CD14-positive monocyte (primary cell): ENCODE measurements around the gene TRANK1. TPM values are rescaled to one million over a fixed set of nuclear protein-coding genes. Genes with fewer than 3 reads are reported as not detected.

ENCODE experiments used
- DNase-seq, 3 donors: peaks; one replicate each; pipeline ENCODE4 v3.0.0-alpha.2; 2011 to 2022
- H2AFZ ChIP-seq: 2 replicates; pipeline ENCODE4 v1.6.0; 2012; ENCODE audit warnings: mild to moderate bottlenecking, low read depth, low read length, inconsistent platforms; ENCODE audit not compliant: insufficient read depth, poor library complexity, severe bottlenecking
- H3K27ac ChIP-seq, 2 donors: 1 replicate in 1 of 2; 2 replicates in 1 of 2; pipeline ENCODE4 v1.5.1; 2012 to 2013; ENCODE audit warnings: low read length in 2 of 2, control low read depth in 1 of 2, inconsistent platforms in 1 of 2, low read depth in 1 of 2, mild to moderate bottlenecking in 1 of 2
- H3K27me3 ChIP-seq, 2 donors: one replicate each; pipeline versions ENCODE4 v1.6.0 to v1.6.1; 2011 to 2013; ENCODE audit warnings: low read length in 2 of 2; ENCODE audit not compliant: control insufficient read depth in 2 of 2, insufficient read depth in 2 of 2
- H3K36me3 ChIP-seq, 2 donors: replicated peaks in 1 of 2; 1 replicate in 1 of 2; 2 replicates in 1 of 2; pipeline versions ENCODE4 v1.5.1 to v1.6.1; 2012 to 2013; ENCODE audit warnings: low read length in 2 of 2, control low read depth in 1 of 2, inconsistent platforms in 1 of 2, mild to moderate bottlenecking in 1 of 2; ENCODE audit not compliant: insufficient read depth in 2 of 2, control insufficient read depth in 1 of 2
- H3K4me1 ChIP-seq, 2 donors: 1 replicate in 1 of 2; 2 replicates in 1 of 2; pipeline versions ENCODE4 v1.5.1 to v1.6.1; 2012 to 2013; ENCODE audit warnings: low read length in 2 of 2, control low read depth in 1 of 2, inconsistent platforms in 1 of 2, mild to moderate bottlenecking in 1 of 2, moderate library complexity in 1 of 2; ENCODE audit not compliant: insufficient read depth in 2 of 2, control insufficient read depth in 1 of 2
- H3K4me2 ChIP-seq: replicated peaks from 2 replicates; pipeline ENCODE3; 2012; ENCODE audit warnings: low read length, moderate library complexity, mild to moderate bottlenecking; ENCODE audit not compliant: poor library complexity, severe bottlenecking; ENCODE audit errors: extremely low read depth
- H3K4me3 ChIP-seq, 3 experiments: fragments of 200-600 bp in 1 of 3; sonication (generic) in 1 of 3; replicated peaks in 1 of 3; 1 replicate in 2 of 3; 2 replicates in 1 of 3; pipeline ENCODE4 v1.5.1; 2011 to 2013; ENCODE audit warnings: low read length in 3 of 3, mild to moderate bottlenecking in 3 of 3, control low read depth in 2 of 3, low read depth in 2 of 3, inconsistent platforms in 1 of 3, moderate library complexity in 1 of 3
- H3K79me2 ChIP-seq: 2 replicates; pipeline ENCODE4 v1.6.0; 2012; ENCODE audit warnings: mild to moderate bottlenecking, control low read depth, inconsistent platforms, low read length, moderate library complexity; ENCODE audit not compliant: insufficient read depth
- H3K9ac ChIP-seq: 2 replicates; pipeline ENCODE4 v1.6.0; 2017; ENCODE audit warnings: low read length, mild to moderate bottlenecking; ENCODE audit not compliant: insufficient read depth, poor library complexity, severe bottlenecking
- H3K9me3 ChIP-seq, 2 donors: replicated peaks in 1 of 2; 1 replicate in 1 of 2; 2 replicates in 1 of 2; pipeline versions ENCODE4 v1.5.1 to v1.6.1; 2012 to 2013; ENCODE audit warnings: low read length in 2 of 2, control low read depth in 1 of 2; ENCODE audit not compliant: control insufficient read depth in 1 of 2, insufficient read depth in 1 of 2
- H4K20me1 ChIP-seq: 2 replicates; pipeline ENCODE4 v1.6.0; 2012; ENCODE audit warnings: mild to moderate bottlenecking, low read length, control low read depth, moderate library complexity; ENCODE audit not compliant: insufficient read depth
- H3K27ac Mint-ChIP-seq, 7 donors: one replicate each; pipeline ENCODE4 v1.8.0; 2020; ENCODE audit warnings: mild to moderate bottlenecking in 7 of 7, mixed read lengths in 7 of 7, moderate library complexity in 6 of 7, inconsistent platforms in 2 of 7
- H3K27me3 Mint-ChIP-seq, 3 donors: one replicate each; pipeline ENCODE4 v1.8.0; 2021 to 2022; ENCODE audit warnings: low read depth in 3 of 3, mild to moderate bottlenecking in 3 of 3, mixed read lengths in 3 of 3, moderate library complexity in 3 of 3, inconsistent platforms in 1 of 3
- H3K36me3 Mint-ChIP-seq, 2 donors: one replicate each; pipeline ENCODE4 v1.8.0; 2020; ENCODE audit warnings: mixed read lengths in 2 of 2, inconsistent platforms in 1 of 2, mild to moderate bottlenecking in 1 of 2
- H3K4me1 Mint-ChIP-seq: one replicate; pipeline ENCODE4 v1.8.0; 2020; ENCODE audit warnings: mild to moderate bottlenecking, mixed read lengths
- H3K4me3 Mint-ChIP-seq, 2 donors: one replicate each; pipeline ENCODE4 v1.8.0; 2020; ENCODE audit warnings: mild to moderate bottlenecking in 2 of 2, mixed read lengths in 2 of 2, moderate library complexity in 1 of 2
- H3K9me3 Mint-ChIP-seq, 7 donors: one replicate each; pipeline ENCODE4 v1.8.0; 2020 to 2022; ENCODE audit warnings: mixed read lengths in 7 of 7, mild to moderate bottlenecking in 6 of 7, moderate library complexity in 6 of 7, inconsistent platforms in 2 of 7
- WGBS: methylation state at CpG from one replicate; pipeline ENCODE4 v1.1.5; 2013; ENCODE audit warnings: missing lambda C conversion rate; ENCODE audit not compliant: insufficient coverage; 5-methylcytosine and 5-hydroxymethylcytosine counted together
- intact Hi-C, 2 donors: fragments of 100-400 bp; cut with micrococcal nuclease; formaldehyde crosslinking; loops; one replicate each; pipeline versions ENCODE4 v1.15.0 to v1.15.1; 2023
- polyA plus RNA-seq, 3 donors: library from polyadenylated mRNA; depleted of rRNA in 1 of 3; unstranded in 2 of 3; stranded (reverse) in 1 of 3; fragments of 300-500 nt in 2 of 3; fragments of >200 nt in 1 of 3; fragmentation: Illumina TruSeq in 2 of 3; gene quantifications; 1 replicate in 2 of 3; 2 replicates in 1 of 3; pipeline ENCODE4 v1.2.3, GENCODE V29; 2012 to 2021
- TF ChIP-seq, protein P1 (sequence below): fragments of 200-600 bp; IDR thresholded peaks from one replicate; pipeline ENCODE4 v1.8.0; 2022; ENCODE audit warnings: antibody characterized with exemption, mild to moderate bottlenecking

TRANK1 gene
- polyA plus RNA-seq, 3 donors = 2.8 to 6.3 (median 5.8) TPM

DNA sequence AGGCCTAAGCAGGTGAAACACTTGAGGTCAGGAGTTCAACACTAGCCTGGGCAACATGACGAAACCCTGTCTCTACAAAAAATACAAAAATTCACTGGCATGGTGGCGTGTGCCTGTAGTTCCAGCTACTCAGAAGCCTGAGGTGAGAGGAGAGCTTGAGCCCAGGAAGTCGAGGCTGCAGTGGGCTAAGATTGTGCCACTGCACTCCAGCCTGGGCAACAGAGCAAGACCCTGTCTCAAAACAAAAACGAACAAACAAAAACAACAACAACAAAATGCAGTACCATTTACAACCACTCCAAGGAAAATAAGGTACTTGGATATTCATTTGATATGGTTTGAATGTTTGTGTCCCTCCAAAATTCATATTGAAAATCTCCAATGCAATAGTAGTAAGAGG is 15.6 kb upstream of the TRANK1 start:
- TF ChIP-seq, protein P1, sequence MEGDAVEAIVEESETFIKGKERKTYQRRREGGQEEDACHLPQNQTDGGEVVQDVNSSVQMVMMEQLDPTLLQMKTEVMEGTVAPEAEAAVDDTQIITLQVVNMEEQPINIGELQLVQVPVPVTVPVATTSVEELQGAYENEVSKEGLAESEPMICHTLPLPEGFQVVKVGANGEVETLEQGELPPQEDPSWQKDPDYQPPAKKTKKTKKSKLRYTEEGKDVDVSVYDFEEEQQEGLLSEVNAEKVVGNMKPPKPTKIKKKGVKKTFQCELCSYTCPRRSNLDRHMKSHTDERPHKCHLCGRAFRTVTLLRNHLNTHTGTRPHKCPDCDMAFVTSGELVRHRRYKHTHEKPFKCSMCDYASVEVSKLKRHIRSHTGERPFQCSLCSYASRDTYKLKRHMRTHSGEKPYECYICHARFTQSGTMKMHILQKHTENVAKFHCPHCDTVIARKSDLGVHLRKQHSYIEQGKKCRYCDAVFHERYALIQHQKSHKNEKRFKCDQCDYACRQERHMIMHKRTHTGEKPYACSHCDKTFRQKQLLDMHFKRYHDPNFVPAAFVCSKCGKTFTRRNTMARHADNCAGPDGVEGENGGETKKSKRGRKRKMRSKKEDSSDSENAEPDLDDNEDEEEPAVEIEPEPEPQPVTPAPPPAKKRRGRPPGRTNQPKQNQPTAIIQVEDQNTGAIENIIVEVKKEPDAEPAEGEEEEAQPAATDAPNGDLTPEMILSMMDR = no peak
- Histone ChIP-seq H3K9ac (no peak overlapping the region), H4K20me1 (no peaks in the 10 kb centered on the region), H3K27ac (no peak overlapping the region), H3K4me1 (no peaks in the 10 kb centered on the region), H3K4me3 (no peak overlapping the region), H3K79me2 (no peaks in the 10 kb centered on the region), H2AFZ (no peak overlapping the region), H3K36me3 (no peaks in the 10 kb centered on the region), H3K9me3 (no peaks in the 10 kb centered on the region), H3K27me3 (no peaks in the 10 kb centered on the region), H3K4me2 (no peak overlapping the region)
- intact Hi-C loops = no loop called here
- H3K4me1 Mint-ChIP-seq = peaks cover 25% of the 10 kb centered on the region
- H3K9me3 Mint-ChIP-seq = no peaks in the 10 kb centered on the region
- peaks cover 0 to 1% of the 10 kb centered on the region in 2 donors for H3K36me3 Mint-ChIP-seq
- peaks cover 0 to 1% (median 0%) of the 10 kb centered on the region in 3 donors for H3K27me3 Mint-ChIP-seq
- no peak for DNase-seq
- WGBS = 83% methylated on average over 1 of the region's 4 CpGs
- no peak overlapping the region for H3K27ac Mint-ChIP-seq
- no peak overlapping the region for H3K4me3 Mint-ChIP-seq

GRCh38 chr3:36959821-36960220 is 15.0 kb upstream of the TRANK1 start:
- H2AFZ ChIP-seq = no peak overlapping the region
- H3K79me2 ChIP-seq = no peaks in the 10 kb centered on the region
- no peak overlapping the region for H3K4me3 ChIP-seq
- H3K27me3 ChIP-seq = no peaks in the 10 kb centered on the region
- Mint-ChIP-seq H3K36me3 (no peaks in the 10 kb centered on the region), H3K9me3 (no peaks in the 10 kb centered on the region), H3K4me3 (no peak overlapping the region), H3K27me3 (peaks cover 0 to 1% (median 0%) of the 10 kb centered on the region in 3 donors), H3K27ac (peak overlapping the region in 1 of 7 donors; percentile 26), H3K4me1 (peaks cover 18% of the 10 kb centered on the region)
- no peaks in the 10 kb centered on the region for H4K20me1 ChIP-seq
- H3K36me3 ChIP-seq = no peaks in the 10 kb centered on the region
- no CpG with 5 or more reads among the region's 2 CpGs for WGBS
- intact Hi-C loops = loop anchor here (10.0 kb wide), 2 partner anchors 225 to 235 kb away; no protein-coding TSS in a partner anchor
- H3K27ac ChIP-seq = no peak overlapping the region
- H3K9ac ChIP-seq = no peak overlapping the region
- DNase-seq = no peak
- H3K4me1 ChIP-seq = no peaks in the 10 kb centered on the region
- H3K9me3 ChIP-seq = no peaks in the 10 kb centered on the region
- no peak overlapping the region for H3K4me2 ChIP-seq
- TF ChIP-seq, protein P1 = no peak
